Measurements from ENCODE around the gene TPRA1.

DNA sequence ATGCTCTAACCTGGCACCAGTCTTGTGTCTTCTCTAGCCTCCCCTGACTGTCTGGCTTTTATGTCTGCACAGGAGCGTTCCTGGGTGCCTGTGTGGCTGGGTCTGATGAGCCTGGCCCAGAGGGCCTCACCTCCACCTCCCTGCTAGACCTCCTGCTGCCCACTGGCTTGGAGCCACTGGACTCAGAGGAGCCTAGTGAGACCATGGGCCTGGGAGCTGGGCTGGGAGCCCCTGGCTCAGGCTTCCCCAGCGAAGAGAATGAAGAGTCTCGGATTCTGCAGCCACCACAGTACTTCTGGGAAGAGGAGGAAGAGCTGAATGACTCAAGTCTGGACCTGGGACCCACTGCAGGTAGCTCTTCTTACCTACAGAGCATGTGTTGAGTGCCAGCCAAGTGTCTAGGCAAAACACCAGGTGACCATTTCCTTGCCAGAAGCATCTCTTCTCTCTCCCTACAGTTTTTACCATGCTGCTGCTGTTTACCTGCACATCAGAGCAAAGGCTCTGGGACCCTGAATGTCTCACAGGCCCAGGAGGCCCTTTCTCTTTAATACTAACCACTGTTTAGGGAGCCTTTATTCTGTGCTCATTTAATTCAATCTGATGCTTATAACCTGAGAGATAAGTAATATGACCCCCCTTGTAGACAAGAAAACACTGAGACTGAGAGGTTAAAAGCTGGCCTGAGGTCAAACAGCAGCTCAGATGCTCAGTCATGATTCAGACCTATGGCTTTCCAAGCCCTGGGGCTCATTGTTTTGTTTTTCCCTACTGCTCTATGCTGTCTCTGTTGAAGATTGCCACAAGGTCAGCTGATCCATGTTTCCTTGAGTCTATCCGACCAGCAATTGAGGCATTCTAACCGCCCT is 48.9 kb upstream of the TPRA1 start:
- no peak for TF ChIP-seq POLR2A (IDR thresholded peaks at IDR 0.05)
- TF ChIP-seq, protein P1, sequence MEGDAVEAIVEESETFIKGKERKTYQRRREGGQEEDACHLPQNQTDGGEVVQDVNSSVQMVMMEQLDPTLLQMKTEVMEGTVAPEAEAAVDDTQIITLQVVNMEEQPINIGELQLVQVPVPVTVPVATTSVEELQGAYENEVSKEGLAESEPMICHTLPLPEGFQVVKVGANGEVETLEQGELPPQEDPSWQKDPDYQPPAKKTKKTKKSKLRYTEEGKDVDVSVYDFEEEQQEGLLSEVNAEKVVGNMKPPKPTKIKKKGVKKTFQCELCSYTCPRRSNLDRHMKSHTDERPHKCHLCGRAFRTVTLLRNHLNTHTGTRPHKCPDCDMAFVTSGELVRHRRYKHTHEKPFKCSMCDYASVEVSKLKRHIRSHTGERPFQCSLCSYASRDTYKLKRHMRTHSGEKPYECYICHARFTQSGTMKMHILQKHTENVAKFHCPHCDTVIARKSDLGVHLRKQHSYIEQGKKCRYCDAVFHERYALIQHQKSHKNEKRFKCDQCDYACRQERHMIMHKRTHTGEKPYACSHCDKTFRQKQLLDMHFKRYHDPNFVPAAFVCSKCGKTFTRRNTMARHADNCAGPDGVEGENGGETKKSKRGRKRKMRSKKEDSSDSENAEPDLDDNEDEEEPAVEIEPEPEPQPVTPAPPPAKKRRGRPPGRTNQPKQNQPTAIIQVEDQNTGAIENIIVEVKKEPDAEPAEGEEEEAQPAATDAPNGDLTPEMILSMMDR (IDR thresholded peaks at IDR 0.05), result no peak
